T-cell (primary cell): ENCODE data around the gene CTSF. TPM values are rescaled to one million over a fixed set of nuclear protein-coding genes. Genes with fewer than 3 reads are reported as not detected.

Experiments
- ATAC-seq, 4 experiments: fragments of 200-7000 bp in 3 of 4; fragments of 150-1000 bp in 1 of 4; cut with Tn5 transposase; replicated peaks in 1 of 4; 1 replicate in 3 of 4; 2 replicates in 1 of 4; pipeline ENCODE4 v1.10.0; 2021; ENCODE audit warnings: moderate library complexity in 3 of 4, mild to moderate bottlenecking in 2 of 4, moderate number of reproducible peaks in 1 of 4
- CTCF ChIA-PET, 2 donors: fragments of 300-600 bp; sonication (Branson Sonifier 250); formaldehyde crosslinking; loops; one replicate each; lab custom pipeline; 2022; ENCODE audit warnings: antibody characterized with exemption in 2 of 2; lab: Charles Lee
- POLR2A ChIA-PET, 2 donors: fragments of 300-600 bp; sonication (Branson Sonifier 250); formaldehyde crosslinking; loops; one replicate each; lab custom pipeline; 2022; ENCODE audit warnings: antibody characterized with exemption in 2 of 2; lab: Charles Lee
- DNase-seq, 35 experiments: peaks; one replicate each; pipeline versions ENCODE4 v3.0.0 to v3.0.0-alpha.2; 2013 to 2023
- H3K27ac ChIP-seq: one replicate; pipeline ENCODE4 v1.5.1; 2013; ENCODE audit warnings: low read length
- H3K27me3 ChIP-seq, 2 experiments: replicated peaks in 1 of 2; 1 replicate in 1 of 2; 2 replicates in 1 of 2; pipeline versions ENCODE4 v1.6.1 to v1.7.0; 2013; ENCODE audit warnings: low read length in 1 of 2, mixed read lengths in 1 of 2; ENCODE audit not compliant: control insufficient read depth in 2 of 2, insufficient read depth in 2 of 2; ENCODE audit errors: extremely low read depth in 1 of 2
- H3K36me3 ChIP-seq, 2 donors: 1 replicate in 1 of 2; 2 replicates in 1 of 2; pipeline versions ENCODE4 v1.6.1 to v1.7.0; 2013; ENCODE audit warnings: low read length in 1 of 2; ENCODE audit not compliant: control insufficient read depth in 2 of 2, insufficient read depth in 1 of 2; ENCODE audit errors: extremely low read depth in 1 of 2
- H3K4me1 ChIP-seq, 2 experiments: 1 replicate in 1 of 2; 2 replicates in 1 of 2; pipeline versions ENCODE4 v1.6.1 to v1.7.0; 2013; ENCODE audit warnings: low read length in 2 of 2, mixed read lengths in 1 of 2; ENCODE audit not compliant: insufficient read depth in 2 of 2, control insufficient read depth in 1 of 2; ENCODE audit errors: extremely low read depth in 1 of 2
- H3K4me3 ChIP-seq, 2 donors: 1 replicate in 1 of 2; 2 replicates in 1 of 2; pipeline versions ENCODE4 v1.5.1 to v1.7.0; 2013; ENCODE audit warnings: mild to moderate bottlenecking in 2 of 2, low read length in 1 of 2, moderate library complexity in 1 of 2; ENCODE audit not compliant: control insufficient read depth in 1 of 2; ENCODE audit errors: extremely low read depth in 1 of 2
- H3K9me3 ChIP-seq: 2 replicates; pipeline ENCODE4 v1.7.0; 2013
- H3K27ac Mint-ChIP-seq, 2 donors: one replicate each; pipeline ENCODE4 v1.8.0; 2020 to 2021; ENCODE audit warnings: mild to moderate bottlenecking in 2 of 2, mixed read lengths in 2 of 2
- H3K27me3 Mint-ChIP-seq, 2 donors: one replicate each; pipeline ENCODE4 v1.8.0; 2021 to 2022; ENCODE audit warnings: mixed read lengths in 2 of 2
- H3K36me3 Mint-ChIP-seq: one replicate; pipeline ENCODE4 v1.8.0; 2021; ENCODE audit warnings: mixed read lengths
- H3K4me1 Mint-ChIP-seq, 3 donors: one replicate each; pipeline ENCODE4 v1.8.0; 2020 to 2022; ENCODE audit warnings: mixed read lengths in 3 of 3, mild to moderate bottlenecking in 1 of 3
- H3K4me3 Mint-ChIP-seq, 3 donors: one replicate each; pipeline ENCODE4 v1.8.0; 2020 to 2022; ENCODE audit warnings: mild to moderate bottlenecking in 3 of 3, mixed read lengths in 3 of 3, moderate library complexity in 3 of 3
- H3K9me3 Mint-ChIP-seq, 3 donors: one replicate each; pipeline ENCODE4 v1.8.0; 2020 to 2022; ENCODE audit warnings: mixed read lengths in 3 of 3
- WGBS: methylation state at CpG from one replicate; pipeline ENCODE4 v1.1.5; 2013; ENCODE audit warnings: missing lambda C conversion rate; ENCODE audit not compliant: insufficient coverage; 5-methylcytosine and 5-hydroxymethylcytosine counted together
- total RNA-seq, 35 experiments: library from RNA in 6 of 35; stranded (reverse) in 6 of 35; fragments of 120-200 nt in 1 of 35; gene quantifications; one replicate each; pipeline versions ENCODE4 v1.2.1 to v1.2.4 and lab custom pipeline; 2013 to 2026

CTSF gene
- total RNA-seq, 5 donors from 2014 or later (not counting 1 experiment from before 2014, with no cell fraction given) = 18.2 to 39.3 (median 30.4) TPM

DNA sequence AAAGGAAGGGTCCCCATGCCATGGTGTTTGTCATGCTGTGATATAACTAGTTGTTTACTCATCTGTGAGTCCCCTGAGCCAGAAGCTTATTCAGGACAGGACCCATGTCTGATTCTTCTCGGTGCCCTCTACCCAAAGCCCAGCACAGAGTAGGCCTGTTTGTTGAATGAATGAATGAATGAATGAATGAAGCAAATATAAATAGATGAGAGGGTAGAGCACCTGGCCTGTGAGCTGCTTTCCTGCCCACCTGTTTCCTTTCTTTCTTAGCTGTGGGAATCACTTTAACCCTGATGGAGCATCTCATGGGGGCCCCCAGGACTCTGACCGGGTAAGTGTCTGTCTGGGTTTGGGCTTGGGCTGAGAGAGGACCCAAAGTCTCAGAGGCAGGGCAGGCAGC, 31.8 kb upstream of the CTSF start:
- peaks cover 0 to 8% of the 10 kb centered on the region in 2 experiments for H3K4me1 ChIP-seq
- POLR2A ChIA-PET = no interaction called here
- DNase-seq (no peak), ATAC-seq (no peak)
- H3K4me1 Mint-ChIP-seq = peaks cover 9 to 13% (median 12%) of the 10 kb centered on the region in 3 donors
- no CpG with 5 or more reads among the region's 2 CpGs for WGBS
- peaks cover 23% of the 10 kb centered on the region for H3K36me3 Mint-ChIP-seq
- CTCF ChIA-PET = no interaction called here
- H3K4me3 Mint-ChIP-seq = no peak overlapping the region
- no peak overlapping the region for H3K4me3 ChIP-seq
- no peak overlapping the region for H3K27ac ChIP-seq
- H3K9me3 Mint-ChIP-seq = no peaks in the 10 kb centered on the region
- no peaks in the 10 kb centered on the region for H3K9me3 ChIP-seq
- H3K36me3 ChIP-seq = peaks cover 21 to 36% of the 10 kb centered on the region in 2 donors
- no peak overlapping the region for H3K27ac Mint-ChIP-seq
- no peaks in the 10 kb centered on the region for H3K27me3 ChIP-seq
- H3K27me3 Mint-ChIP-seq = no peaks in the 10 kb centered on the region

DNA sequence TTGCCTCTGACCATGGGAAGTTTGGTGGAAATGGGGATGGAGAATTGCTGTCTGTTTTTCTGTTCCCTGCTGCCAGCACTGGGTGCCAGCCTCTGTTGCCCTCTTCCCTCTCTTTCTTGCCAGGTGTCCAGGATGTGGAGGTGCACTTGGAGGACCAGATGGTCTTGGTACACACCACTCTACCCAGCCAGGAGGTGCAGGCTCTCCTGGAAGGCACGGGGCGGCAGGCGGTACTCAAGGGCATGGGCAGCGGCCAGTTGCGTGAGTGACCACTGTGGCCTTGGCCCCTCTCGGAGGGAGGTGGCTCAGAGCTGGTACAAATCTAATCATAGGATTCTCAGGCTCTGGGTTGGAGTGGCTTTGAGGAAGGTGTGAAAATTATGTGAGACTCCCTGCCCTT, 30.6 kb upstream of the CTSF start:
- Mint-ChIP-seq H3K36me3 (peaks cover 12% of the 10 kb centered on the region), H3K27ac (no peak overlapping the region), H3K27me3 (no peaks in the 10 kb centered on the region), H3K4me1 (peaks cover 17 to 22% (median 20%) of the 10 kb centered on the region in 3 donors), H3K4me3 (no peak overlapping the region), H3K9me3 (no peaks in the 10 kb centered on the region)
- Histone ChIP-seq H3K27ac (no peak overlapping the region), H3K4me3 (no peak overlapping the region), H3K27me3 (no peaks in the 10 kb centered on the region), H3K4me1 (peaks cover 0 to 18% of the 10 kb centered on the region in 2 experiments), H3K9me3 (no peaks in the 10 kb centered on the region), H3K36me3 (peaks cover 13 to 24% of the 10 kb centered on the region in 2 donors)
- POLR2A ChIA-PET = no interaction called here
- WGBS = 80% methylated on average over 2 of the region's 6 CpGs
- no peak for DNase-seq
- CTCF ChIA-PET = no interaction called here
- no peak for ATAC-seq

DNA sequence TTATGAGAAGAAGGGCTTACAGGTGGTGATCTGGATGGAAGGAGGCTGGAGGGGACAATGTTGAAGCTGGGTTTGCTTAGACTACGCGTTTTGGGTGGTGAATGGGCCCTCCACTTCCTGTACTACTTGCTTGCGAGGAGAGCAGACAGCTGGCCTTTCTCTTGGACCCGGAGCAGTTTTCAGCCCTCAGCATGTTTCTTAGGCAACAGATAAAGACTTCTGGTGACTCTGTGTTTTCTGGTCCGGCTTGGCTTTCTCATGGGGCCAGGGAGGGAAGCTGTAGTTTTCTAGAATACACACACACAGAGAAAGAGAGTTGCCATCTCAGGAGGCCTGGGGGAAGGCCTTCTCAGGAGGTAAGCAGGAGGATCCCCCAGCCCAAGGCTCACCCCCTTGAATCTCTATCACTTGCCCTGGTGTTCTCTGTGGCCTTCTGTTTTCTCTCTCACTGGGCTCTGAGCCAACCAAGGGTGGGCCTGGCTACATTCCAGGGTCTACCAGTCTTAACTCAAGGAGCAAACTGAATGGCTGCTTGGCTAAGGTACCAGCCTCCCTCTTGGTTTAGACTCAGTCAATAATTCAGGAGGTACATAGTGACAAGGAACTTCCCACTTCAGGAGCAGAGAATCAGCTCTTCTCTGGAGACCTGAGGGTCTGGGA, 27.0 kb upstream of the CTSF start:
- Histone ChIP-seq H3K9me3 (no peaks in the 10 kb centered on the region), H3K36me3 (peaks cover 0 to 21% of the 10 kb centered on the region in 2 donors), H3K4me1 (peaks cover 5 to 37% of the 10 kb centered on the region in 2 experiments), H3K27ac (peak overlapping the region; percentile 38), H3K4me3 (no peak overlapping the region), H3K27me3 (peaks cover 0 to 7% of the 10 kb centered on the region in 2 experiments)
- H3K27ac Mint-ChIP-seq = peak overlapping the region; percentile 50 to 72
- H3K4me3 Mint-ChIP-seq = peak overlapping the region; percentile 36 to 92 (median 67)
- ChIA-PET POLR2A (interaction anchor here (0.6 to 1.5 kb wide), 4 partner anchors 21 to 43 kb away, joined by 3 to 15 read pairs (median 6); partner anchors contain the start of genes RBM14 (in 2 of the 2) and RBM4 (in 1 of the 2)), CTCF (no interaction called here)
- H3K36me3 Mint-ChIP-seq = peaks cover 3% of the 10 kb centered on the region
- DNase-seq = peak in 1 of 35 experiments; percentile 19
- 100% methylated on average over 1 of the region's 5 CpGs for WGBS
- no peak for ATAC-seq
- no peaks in the 10 kb centered on the region for H3K27me3 Mint-ChIP-seq
- H3K9me3 Mint-ChIP-seq = no peaks in the 10 kb centered on the region
- peaks cover 34 to 42% (median 38%) of the 10 kb centered on the region in 3 donors for H3K4me1 Mint-ChIP-seq

DNA sequence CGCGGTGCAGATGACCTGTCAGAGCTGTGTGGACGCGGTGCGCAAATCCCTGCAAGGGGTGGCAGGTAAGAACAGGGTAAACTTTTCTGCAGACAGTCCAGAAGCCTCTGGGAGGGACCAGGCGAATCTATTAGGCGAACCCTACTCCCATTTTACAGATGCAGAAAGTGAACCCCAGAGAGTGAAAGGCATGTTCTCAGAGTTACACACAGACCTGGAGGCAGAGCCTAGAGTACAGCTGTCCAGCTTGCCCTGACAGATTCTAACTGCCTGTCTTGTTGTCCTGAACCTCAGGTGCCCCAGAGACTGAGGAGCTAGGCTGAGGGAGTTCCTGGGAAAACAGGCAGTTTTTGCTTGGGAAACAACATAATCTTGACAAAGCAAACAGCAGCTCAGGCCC, 25.2 kb upstream of the CTSF start:
- peaks cover 0 to 5% of the 10 kb centered on the region in 2 donors for H3K36me3 ChIP-seq
- no peak for DNase-seq
- peak overlapping the region; percentile 99 to 100 for H3K27ac Mint-ChIP-seq
- H3K36me3 Mint-ChIP-seq = no peaks in the 10 kb centered on the region
- H3K4me1 ChIP-seq = peaks cover 5 to 37% of the 10 kb centered on the region in 2 experiments
- peak overlapping the region; percentile 77 for H3K27ac ChIP-seq
- peaks cover 34 to 42% (median 37%) of the 10 kb centered on the region in 3 donors for H3K4me1 Mint-ChIP-seq
- CTCF ChIA-PET = interaction anchor here in 1 of 2 donors (0.6 to 1.3 kb wide), 2 partner anchors 25 to 29 kb away, joined by 3 to 10 read pairs; no protein-coding TSS in a partner anchor
- H3K27me3 Mint-ChIP-seq = no peaks in the 10 kb centered on the region
- no peak for ATAC-seq
- H3K9me3 ChIP-seq = no peaks in the 10 kb centered on the region
- H3K9me3 Mint-ChIP-seq = no peaks in the 10 kb centered on the region
- peaks cover 0 to 7% of the 10 kb centered on the region in 2 experiments for H3K27me3 ChIP-seq
- H3K4me3 Mint-ChIP-seq = peak overlapping the region; percentile 92 to 100 (median 100)
- WGBS = no CpG with 5 or more reads among the region's 7 CpGs
- H3K4me3 ChIP-seq = peak overlapping the region; percentile 68 to 79
- POLR2A ChIA-PET = interaction anchor here (0.5 to 1.0 kb wide), 2 partner anchors 35 to 42 kb away, joined by 4 read pairs; no protein-coding TSS in a partner anchor

DNA sequence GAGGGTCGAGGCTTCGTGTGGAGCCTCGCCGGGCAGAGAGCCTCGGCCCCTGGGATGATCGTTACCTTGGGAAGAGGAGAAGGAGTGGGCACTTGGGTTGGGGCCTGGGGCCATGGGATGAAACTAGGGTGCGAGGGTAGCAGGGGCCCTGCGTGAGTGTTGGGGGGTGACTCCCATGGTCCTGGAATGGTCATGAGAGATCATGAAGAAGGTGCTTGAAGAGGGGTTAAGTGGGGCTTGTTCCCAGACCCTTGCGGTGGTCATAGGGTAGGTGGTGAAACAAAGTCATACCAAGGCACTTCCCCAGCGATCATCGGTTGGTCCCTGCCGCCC, 24.9 kb upstream of the CTSF start:
- H3K4me3 ChIP-seq = peak overlapping the region; percentile 68 to 79
- H3K36me3 ChIP-seq = peaks cover 0 to 5% of the 10 kb centered on the region in 2 donors
- WGBS = 12% methylated on average over 12 of the region's 12 CpGs
- Mint-ChIP-seq H3K27ac (peak overlapping the region; percentile 99 to 100), H3K4me3 (peak overlapping the region; percentile 92 to 100 (median 100)), H3K9me3 (no peaks in the 10 kb centered on the region), H3K36me3 (no peaks in the 10 kb centered on the region), H3K27me3 (no peaks in the 10 kb centered on the region), H3K4me1 (peaks cover 34 to 42% (median 35%) of the 10 kb centered on the region in 3 donors)
- DNase-seq (no peak), ATAC-seq (peak in 2 of 4 experiments; percentile 7 to 17)
- POLR2A ChIA-PET = interaction anchor here (0.5 to 1.6 kb wide), 4 partner anchors 23 to 45 kb away, joined by 4 to 11 read pairs (median 4); partner anchors contain the start of genes RBM14 (in 1 of the 2) and RBM4 (in 1 of the 2)
- no peaks in the 10 kb centered on the region for H3K9me3 ChIP-seq
- H3K4me1 ChIP-seq = peaks cover 5 to 37% of the 10 kb centered on the region in 2 experiments
- H3K27ac ChIP-seq = peak overlapping the region; percentile 77
- H3K27me3 ChIP-seq = peaks cover 0 to 7% of the 10 kb centered on the region in 2 experiments
- CTCF ChIA-PET = interaction anchor here in 1 of 2 donors (1.2 to 1.8 kb wide), 4 partner anchors 24 to 85 kb away, joined by 4 to 17 read pairs (median 8); partner anchors contain the start of genes CTSF and RBM4B
